ENCODE results near the gene AMTN. TPM values are rescaled to one million over a fixed set of nuclear protein-coding genes. Genes with fewer than 3 reads are reported as not detected.

Gene AMTN
- total RNA-seq, 1 donor from 2014 or later, result not detected

DNA sequence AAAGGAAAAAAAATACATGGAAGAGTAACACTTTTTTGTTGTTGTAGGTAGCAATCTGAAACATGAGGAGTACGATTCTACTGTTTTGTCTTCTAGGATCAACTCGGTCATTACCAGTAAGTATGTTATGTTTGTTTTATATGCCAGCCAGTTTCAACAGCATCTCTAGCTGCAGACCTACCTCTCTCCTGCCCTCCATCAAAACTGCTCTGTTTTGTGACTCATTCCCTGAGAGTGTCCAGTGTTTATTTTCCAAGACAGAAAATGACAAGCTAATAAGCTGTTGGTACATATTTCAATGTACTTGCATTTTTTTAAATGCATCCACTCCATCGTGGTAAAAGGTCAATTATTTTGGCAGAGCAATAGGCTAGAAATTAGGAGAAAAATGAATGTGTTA lies 347 bp downstream of the AMTN start:
- no peaks in the 10 kb centered on the region for H3K36me3 Mint-ChIP-seq (ENCODE audit: low read depth)
- ATAC-seq (ENCODE audit: low read depth) (no peak), DNase-seq (no peak)
- H3K27me3 Mint-ChIP-seq, result no peaks in the 10 kb centered on the region
- H3K4me3 Mint-ChIP-seq, result no peak overlapping the region
- ChIA-PET CTCF (no interaction called here), POLR2A (no interaction called here)
- intact Hi-C loops (cut with micrococcal nuclease), result no loop called here
- no peaks in the 10 kb centered on the region for H3K4me1 Mint-ChIP-seq
- TF ChIP-seq, protein P1, sequence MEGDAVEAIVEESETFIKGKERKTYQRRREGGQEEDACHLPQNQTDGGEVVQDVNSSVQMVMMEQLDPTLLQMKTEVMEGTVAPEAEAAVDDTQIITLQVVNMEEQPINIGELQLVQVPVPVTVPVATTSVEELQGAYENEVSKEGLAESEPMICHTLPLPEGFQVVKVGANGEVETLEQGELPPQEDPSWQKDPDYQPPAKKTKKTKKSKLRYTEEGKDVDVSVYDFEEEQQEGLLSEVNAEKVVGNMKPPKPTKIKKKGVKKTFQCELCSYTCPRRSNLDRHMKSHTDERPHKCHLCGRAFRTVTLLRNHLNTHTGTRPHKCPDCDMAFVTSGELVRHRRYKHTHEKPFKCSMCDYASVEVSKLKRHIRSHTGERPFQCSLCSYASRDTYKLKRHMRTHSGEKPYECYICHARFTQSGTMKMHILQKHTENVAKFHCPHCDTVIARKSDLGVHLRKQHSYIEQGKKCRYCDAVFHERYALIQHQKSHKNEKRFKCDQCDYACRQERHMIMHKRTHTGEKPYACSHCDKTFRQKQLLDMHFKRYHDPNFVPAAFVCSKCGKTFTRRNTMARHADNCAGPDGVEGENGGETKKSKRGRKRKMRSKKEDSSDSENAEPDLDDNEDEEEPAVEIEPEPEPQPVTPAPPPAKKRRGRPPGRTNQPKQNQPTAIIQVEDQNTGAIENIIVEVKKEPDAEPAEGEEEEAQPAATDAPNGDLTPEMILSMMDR (IDR thresholded peaks at IDR 0.05), result no peak
- H3K27ac Mint-ChIP-seq, result no peak overlapping the region
- H3K9me3 Mint-ChIP-seq, result no peaks in the 10 kb centered on the region

DNA sequence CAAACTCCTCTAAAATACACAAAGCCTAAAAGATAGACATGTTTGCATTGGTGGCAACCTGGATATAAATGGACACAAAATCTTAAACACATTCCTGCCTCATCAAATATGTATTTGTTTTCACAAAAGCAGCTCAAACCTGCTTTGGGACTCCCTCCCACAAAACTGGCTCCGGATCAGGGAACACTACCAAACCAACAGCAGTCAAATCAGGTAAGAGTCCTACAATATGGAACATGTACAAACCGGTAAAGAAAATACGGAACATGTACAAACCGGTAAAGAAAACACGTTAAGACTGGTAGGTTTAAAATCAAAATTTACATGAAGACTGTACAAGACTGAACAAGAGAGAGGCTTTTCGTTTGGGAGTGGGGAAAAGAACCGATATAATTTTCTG lies 4.3 kb downstream of the AMTN start:
- no peak for ATAC-seq (ENCODE audit: low read depth)
- no peak overlapping the region for H3K4me3 Mint-ChIP-seq
- H3K9me3 Mint-ChIP-seq, result no peaks in the 10 kb centered on the region
- no peaks in the 10 kb centered on the region for H3K4me1 Mint-ChIP-seq
- POLR2A ChIA-PET, result no interaction called here
- no peaks in the 10 kb centered on the region for H3K36me3 Mint-ChIP-seq (ENCODE audit: low read depth)
- DNase-seq, result no peak
- CTCF ChIA-PET, result no interaction called here
- TF ChIP-seq, protein P1 (IDR thresholded peaks at IDR 0.05), result no peak
- intact Hi-C loops (cut with micrococcal nuclease), result no loop called here
- H3K27me3 Mint-ChIP-seq, result no peaks in the 10 kb centered on the region
- H3K27ac Mint-ChIP-seq, result no peak overlapping the region

DNA sequence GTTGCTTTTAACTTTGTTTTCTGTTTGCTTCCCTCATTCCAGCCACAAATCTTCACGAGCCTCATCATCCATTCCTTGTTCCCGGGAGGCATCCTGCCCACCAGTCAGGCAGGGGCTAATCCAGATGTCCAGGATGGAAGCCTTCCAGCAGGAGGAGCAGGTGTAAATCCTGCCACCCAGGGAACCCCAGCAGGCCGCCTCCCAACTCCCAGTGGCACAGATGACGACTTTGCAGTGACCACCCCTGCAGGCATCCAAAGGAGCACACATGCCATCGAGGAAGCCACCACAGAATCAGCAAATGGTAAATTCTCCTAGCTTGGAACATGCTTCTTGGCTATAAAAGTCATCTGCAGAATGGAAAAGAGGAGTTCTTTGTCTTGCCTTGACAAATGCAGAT lies 12.6 kb downstream of the AMTN start:
- DNase-seq, result no peak
- TF ChIP-seq, protein P1 (IDR thresholded peaks at IDR 0.05), result no peak

DNA sequence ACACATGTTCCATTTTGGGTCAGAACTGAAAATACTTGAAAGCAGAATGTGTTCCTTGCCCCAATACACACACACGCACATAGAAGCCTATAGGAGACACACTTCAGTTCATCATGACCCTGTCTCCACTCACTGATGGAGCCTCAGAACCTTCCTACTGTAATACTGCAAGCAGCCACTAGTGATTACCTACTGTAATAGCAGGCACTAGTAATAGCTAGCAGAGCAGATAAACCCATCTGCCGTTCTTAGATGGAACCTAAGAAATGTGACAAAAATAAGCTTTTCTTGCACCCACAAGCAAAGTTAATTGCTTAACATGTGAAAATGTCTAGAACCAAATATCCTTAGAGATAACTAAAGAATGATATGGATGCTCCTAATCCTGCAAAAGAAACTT lies 13.6 kb downstream of the AMTN start:
- ChIA-PET CTCF (no interaction called here), POLR2A (no interaction called here)
- no peak overlapping the region for H3K4me3 Mint-ChIP-seq
- H3K4me1 Mint-ChIP-seq, result no peaks in the 10 kb centered on the region
- TF ChIP-seq, protein P1 (IDR thresholded peaks at IDR 0.05), result no peak
- H3K36me3 Mint-ChIP-seq (ENCODE audit: low read depth), result no peaks in the 10 kb centered on the region
- no peaks in the 10 kb centered on the region for H3K9me3 Mint-ChIP-seq
- intact Hi-C loops (cut with micrococcal nuclease), result no loop called here
- H3K27me3 Mint-ChIP-seq, result peaks cover 17% of the 10 kb centered on the region
- H3K27ac Mint-ChIP-seq, result no peak overlapping the region
- no peak for ATAC-seq (ENCODE audit: low read depth)
- no peak for DNase-seq

More for the DNA sequence above, 12.6 kb downstream of the AMTN start:
- ChIA-PET CTCF (no interaction called here), POLR2A (no interaction called here)
- Mint-ChIP-seq H3K27me3 (peaks cover 14% of the 10 kb centered on the region), H3K9me3 (no peaks in the 10 kb centered on the region), H3K4me1 (no peaks in the 10 kb centered on the region), H3K27ac (no peak overlapping the region), H3K4me3 (no peak overlapping the region), H3K36me3 (ENCODE audit: low read depth) (no peaks in the 10 kb centered on the region)
- intact Hi-C loops (cut with micrococcal nuclease), result no loop called here
- no peak for ATAC-seq (ENCODE audit: low read depth)

DNA sequence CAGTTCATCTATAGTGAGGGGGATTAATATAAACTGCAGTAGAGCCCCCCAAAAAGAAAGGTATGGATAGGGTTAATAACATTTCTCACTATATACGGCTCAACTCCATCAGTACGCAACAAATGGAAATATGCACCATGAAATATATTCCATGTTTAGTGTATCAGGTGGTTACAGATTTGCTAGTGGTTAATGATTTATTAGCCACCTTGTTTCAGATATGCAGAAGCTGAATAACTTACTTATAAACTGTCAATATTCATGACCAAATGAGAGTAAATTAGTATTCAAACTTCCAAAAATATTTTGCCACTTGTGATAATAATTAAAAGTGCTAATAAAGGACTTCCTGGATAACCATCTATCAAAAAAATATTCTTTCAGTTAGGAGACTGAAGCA lies 14.8 kb downstream of the AMTN start:
- Mint-ChIP-seq H3K4me1 (no peaks in the 10 kb centered on the region), H3K27me3 (peaks cover 17% of the 10 kb centered on the region), H3K36me3 (ENCODE audit: low read depth) (no peaks in the 10 kb centered on the region), H3K27ac (no peak overlapping the region), H3K4me3 (no peak overlapping the region), H3K9me3 (no peaks in the 10 kb centered on the region)
- POLR2A ChIA-PET, result no interaction called here
- intact Hi-C loops (cut with micrococcal nuclease), result no loop called here
- CTCF ChIA-PET, result no interaction called here
- DNase-seq (no peak), ATAC-seq (ENCODE audit: low read depth) (no peak)
- TF ChIP-seq, protein P1 (IDR thresholded peaks at IDR 0.05), result no peak
